ENCODE data around the gene CAMKK2.
"Not testable (repeated sequence)": the region's sequence is repeated elsewhere in the genome, so short reads cannot be mapped to it uniquely, and the experiment has no call there.

CAMKK2 gene

DNA sequence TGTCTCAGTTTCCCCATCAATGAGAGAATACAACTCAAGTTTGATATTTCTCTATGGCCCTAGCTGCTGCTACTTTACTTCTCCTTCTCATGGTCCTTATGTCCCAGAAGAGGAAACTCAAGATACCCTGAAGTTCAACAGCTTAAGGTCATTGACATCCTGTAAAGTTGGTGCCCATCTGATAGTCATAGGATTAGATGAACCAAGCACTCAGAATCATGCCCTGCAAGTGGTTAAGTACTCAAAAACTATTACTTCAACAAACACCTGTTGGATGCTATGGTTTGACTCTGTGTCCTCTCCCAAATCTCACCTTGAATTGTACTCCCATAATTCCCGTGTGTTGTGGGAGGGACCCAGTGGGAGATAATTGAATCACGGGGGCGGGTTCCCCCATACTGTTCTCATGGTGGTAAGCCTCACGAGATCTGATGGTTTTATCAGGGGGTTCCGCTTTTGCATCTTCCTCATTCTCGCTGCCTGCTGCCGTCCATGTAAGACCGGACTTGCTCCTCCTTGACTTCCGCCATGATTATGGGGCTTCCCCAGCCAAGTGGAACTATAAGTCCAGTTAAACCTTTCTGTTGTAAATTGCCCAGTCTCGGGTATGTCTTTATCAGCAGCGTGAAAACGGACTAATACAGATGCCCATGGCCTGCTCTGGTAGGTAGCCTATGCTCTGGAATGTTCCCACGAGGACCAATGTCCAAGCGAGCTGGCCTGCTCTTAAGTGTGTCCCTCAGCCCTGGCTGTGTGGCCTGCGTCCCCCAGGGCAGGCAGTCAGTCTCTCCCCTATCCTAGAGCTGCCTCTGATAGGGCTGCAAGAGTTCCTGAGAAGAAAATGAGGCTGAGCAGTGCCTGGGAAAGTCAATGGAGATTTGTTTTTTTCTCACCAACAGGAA lies 18.1 kb downstream of the CAMKK2 start:
- no peak for DNase-seq

DNA sequence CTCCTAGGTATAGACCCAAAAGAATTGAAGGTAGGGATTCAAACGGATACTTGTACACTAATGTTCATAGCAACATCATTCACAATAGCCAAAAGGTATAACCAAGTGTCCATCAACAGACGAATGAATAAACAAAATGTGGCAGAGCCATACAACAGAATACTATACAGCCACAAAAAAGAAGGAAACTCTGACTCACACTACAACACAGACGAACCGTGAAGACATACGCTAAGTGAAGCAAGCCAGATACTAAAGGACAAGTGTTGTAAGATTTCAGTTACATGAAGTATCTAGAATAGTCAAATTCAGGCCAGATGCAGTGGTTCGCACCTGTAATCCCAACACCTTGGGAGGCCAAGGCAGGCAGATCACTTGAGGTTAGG lies 19.1 kb downstream of the CAMKK2 start:
- no peak for DNase-seq

DNA sequence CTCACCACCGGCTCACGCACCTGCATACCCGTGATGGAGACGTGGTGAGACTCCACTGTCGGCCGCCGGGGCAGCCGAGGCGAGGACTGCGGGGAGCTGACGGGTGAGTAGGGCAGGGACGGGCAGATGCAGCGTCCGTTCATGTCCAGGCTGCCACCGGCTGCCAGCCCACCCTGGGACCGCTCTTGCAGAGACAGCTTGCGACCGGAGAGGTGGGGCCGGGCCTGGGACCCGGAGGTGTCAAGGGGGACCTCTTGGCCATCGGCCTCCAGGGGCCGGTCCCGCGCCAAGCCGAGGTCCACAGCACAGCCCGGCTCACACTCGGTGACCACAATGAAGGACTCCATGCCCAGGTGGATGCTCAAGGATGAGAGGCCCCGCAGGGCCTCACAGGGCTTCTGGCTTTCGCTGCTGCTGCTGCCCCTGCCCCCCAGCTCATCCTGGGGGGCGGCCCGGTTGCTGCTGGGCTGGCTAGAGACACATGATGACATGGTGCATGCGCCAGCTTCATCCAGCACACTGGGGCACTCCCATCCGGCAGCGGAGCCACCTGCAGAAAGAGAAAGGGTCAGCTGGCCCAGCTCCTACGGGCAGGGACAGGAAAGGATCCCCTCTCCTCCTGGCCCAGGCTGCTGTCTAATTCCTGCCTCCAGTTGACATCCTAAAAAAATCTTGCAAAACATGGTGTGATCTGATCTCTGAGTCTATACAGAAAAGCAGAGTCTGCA lies 22.3 kb downstream of the CAMKK2 start:
- DNase-seq, result no peak

DNA sequence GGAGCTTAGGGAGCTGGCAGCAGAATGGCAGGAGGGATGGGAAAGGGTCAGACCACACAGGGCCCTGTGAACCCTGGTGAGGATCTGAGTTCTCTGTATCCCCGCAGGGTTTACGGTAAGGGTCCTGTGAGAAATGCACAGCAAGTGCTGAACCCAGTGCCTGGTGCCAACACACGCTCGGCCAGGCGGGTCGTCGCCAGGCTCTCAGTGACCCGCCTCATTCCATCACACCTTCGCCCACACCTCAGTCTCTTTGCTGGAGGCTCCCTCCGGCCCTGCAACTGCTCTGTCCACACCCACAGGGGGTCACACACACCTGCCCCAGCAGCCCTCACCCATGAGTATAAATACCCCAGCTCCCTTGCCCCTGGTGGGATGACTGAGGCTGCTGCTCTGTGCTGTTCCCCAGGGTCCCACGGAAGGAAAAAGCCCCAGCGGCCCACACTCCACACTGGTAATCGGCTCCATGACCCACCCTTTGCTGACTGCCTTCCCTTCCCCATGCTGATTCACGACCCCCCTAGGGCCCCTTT lies 23.1 kb downstream of the CAMKK2 start:
- DNase-seq, result no peak

DNA sequence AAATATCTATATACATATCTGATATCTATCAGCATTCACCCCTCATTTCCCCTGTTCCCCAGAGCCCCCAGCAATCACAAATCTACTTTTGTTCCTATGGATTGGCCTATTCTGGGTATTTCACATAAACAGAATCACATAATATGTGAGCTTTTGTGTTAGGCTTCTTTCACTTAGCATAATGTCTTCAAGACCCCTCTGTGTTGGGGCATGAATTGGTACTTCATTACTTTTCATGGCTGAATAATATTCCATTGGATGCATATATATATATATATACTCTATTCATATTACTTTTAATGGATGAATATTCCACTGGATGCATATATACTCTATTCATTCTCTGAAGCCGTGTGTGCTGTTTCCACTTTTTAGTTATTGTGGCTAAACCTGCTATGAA lies 28.7 kb downstream of the CAMKK2 start:
- no peak for DNase-seq

DNA sequence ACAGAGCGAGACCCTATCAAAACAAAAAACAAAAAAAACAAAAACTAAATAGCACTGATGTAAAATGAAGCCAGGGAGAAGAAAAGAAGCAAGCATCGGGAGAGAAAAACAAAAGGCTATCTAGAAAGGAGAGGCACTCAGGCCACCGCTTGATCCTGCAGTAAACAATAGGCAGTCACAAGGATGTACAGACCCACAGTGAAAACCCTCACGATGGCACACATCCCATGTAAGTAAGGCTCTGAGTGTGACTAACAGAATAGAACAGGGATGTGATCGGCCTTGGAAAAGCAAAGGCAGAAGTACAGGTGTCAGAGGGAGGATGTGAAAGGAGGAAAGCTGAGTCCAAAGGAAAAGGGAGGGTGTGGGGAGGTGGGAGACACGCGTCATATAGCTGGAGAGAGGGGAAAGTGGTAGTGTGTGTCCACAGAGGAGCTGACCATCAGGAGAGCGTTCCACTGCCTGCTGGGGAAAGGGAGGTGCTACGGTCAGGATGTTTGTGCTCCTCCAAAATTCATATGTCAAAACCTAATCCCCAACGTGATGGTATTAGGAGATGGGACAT lies 31.5 kb downstream of the CAMKK2 start:
- DNase-seq, result no peak

DNA sequence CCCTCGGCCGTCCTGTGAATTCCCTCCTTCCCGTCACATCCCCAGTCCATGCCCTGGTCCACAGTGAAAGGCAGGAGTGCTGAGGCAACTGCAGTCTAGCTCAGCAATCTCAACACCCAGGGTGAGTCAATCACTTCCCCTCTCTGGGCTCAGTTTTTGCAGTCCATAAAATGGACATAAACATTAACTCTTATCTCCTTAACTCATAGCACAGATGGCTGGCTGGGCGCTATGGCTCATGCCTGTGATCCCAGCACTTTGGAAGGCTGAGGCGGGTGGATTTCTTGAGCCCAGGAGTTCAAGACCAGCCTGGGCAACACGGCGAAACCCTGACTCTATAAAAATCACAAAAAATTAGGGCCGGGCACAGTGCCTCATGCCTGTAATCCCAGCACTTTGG lies 32.4 kb downstream of the CAMKK2 start:
- DNase-seq, result no peak

DNA sequence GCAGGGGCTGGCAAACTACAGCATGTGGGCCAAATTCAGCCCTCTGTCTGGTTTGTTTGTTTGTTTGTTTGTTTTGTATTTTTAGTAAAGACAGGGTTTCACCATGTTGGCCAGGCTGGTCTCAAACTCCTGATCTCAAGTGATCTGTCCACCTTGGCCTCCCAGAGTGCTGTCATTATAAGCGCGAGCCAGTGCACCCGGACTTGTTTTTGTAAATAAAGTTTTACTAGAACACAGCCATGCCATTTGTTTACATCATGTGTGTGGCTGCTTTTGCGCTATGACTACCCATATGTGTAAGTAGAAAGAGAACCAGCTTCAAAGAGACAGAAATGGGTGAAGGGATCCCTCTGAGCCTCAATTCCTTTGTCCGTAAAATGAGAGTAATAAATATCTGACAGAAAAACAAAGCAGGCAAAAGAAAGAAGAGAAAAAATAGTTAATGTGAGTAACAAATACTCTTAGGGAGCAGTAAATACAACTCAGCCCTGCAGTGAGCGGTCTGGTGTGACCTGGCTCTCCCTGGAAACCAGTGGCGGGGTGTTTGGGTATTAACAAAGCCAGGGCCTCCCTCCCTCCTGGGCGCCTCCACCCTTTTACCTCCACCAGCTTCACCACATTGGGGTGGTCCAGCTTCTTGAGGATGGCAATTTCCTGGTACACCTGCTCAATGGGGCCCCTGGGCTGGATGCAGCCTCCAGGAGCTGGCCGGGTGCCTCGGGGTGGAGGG lies 33.1 kb downstream of the CAMKK2 start:
- DNase-seq, result no peak

DNA sequence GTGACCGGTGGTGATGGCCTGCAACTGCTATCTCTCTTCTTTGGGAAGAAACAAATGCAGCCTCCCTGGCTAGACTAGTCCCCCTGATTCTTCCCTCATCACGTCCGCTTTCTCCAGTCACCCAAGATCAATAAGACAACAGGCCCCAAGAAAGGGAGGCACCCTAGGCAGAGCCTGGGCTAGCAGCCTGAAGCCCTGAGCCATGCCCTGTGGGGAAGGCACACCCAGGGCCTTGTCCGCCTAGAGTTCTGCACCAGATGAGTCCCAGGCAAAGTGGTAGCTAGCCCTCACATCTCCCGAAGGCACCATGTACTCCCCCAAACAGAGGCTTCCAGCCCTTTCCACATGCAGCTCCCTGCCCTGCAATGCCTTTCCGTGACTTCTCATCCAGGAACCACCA lies 35.1 kb downstream of the CAMKK2 start:
- DNase-seq, result no peak

DNA sequence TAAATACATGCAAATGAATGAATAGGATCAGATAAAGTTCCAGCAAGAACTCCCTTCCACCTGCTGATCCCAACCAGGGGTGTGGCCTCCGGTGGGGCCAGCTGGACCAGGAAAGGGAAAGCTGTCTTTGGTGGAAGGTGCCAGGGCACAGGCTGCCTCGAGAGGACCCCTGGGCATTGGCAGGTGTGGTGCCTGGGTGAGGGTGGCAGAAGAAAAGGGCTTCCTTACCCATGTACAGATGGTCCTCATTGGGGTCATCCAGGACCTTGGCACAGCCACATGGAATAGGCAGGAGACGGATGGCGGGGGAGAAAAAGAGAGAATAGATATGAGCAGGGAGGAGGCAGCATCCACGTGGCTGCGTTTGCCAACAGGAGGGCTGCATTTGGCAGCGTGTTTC lies 36.4 kb downstream of the CAMKK2 start:
- no peak for DNase-seq

DNA sequence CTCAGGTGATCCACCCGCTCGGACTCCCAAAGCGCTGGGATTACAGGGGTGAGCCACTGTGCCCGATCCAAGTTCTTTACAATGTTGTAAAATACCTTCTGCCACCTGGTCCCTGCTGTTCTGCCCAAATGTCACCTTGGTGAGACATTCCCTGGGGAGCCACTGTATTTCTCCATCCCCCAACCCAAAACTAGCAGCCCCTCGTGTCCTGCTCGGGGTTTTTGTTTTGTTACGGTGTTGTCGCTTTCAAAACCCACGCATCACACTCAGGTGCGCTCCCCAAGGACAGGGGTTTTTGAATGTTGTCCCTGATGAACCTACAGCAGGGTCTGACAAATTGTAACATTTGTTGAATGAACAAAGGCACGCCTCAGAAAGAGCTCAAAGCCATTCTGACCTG lies 37.4 kb downstream of the CAMKK2 start:
- DNase-seq, result no peak

DNA sequence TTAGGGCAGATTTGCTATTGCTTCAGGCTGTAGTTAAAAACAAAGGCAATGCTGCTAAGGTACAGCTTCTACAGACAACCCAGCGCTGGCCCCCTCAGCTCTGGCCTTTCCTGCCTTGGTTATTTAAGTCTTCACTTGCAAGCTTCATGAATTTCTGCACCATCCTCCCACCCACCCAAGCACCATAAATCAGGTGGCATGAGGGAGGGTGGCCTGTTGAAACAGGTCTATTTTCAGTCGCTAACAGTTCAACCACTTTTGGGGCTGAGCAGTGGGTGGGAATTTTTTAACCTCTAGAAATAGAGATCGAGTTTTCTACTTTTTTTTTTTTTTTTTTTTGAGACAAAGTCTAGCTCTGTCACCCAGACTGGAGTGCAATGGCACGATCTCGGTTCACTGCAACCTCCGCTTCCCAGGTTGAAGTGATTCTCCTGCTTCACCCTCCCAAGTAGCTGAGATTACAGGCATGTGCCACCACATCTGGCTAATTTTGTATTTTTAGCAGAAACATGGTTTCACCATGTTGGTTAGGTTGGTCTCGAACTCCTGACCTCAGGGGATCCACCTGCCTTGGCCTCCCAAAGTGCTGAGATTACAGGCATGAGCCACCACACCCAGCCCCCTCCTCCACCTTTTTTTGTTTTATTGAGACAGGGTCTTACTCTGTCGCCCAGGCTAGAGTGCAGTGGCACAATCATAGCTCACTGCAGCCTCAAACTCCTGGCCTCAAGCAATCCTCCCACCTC lies 38.6 kb downstream of the CAMKK2 start:
- DNase-seq, result not testable (repeated sequence)

DNA sequence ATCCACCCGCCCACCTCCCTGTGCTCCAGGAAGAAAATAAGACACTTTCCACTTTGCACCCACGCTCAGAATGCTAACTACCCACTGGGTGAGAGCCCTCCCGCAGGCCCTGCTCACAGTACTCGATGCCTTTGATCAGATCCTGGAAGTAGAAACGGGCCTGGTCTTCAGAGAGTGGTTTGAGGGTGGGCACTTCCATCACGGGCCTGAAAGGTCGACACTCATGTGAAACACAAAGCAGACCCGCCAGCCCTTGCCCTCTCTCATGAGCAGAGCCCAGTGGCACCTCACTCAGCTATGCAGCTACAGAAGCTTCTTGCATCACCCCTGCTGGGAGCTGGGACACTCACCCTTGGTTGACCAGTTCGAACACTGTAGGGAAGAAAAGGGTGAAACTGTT lies 41.1 kb downstream of the CAMKK2 start:
- DNase-seq, result no peak

DNA sequence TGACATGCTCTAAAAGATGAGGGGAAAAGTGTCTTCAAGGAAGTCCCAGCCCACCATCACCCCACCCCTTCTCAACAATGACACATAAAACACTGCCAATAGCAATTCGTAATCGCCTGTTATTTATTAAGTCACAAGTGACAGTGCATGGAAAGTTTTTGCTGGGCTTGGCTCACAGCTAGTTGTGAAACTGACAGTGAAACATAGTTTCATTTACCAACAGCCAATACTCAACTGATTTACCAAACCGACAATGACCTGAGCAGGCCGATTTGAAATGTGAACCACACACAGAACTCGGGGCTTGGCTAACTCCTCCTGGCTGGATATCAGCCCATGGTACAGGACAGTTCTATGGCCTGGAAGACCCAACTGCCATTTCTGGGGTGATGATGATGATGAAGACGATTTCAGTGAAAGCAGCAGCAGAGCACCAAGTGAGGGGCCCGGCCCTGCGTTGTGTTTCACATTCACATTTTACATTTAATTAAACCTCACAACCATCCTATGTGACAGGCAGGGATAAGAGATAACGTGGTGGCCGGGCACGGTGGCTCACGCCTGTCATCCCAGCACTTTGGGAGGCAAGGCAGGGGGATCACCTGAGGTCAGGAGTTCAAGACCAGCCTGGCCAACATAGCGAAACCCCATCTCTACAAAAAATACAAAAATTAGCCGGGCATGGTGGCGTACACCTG lies 42.7 kb downstream of the CAMKK2 start:
- DNase-seq, result no peak

DNA sequence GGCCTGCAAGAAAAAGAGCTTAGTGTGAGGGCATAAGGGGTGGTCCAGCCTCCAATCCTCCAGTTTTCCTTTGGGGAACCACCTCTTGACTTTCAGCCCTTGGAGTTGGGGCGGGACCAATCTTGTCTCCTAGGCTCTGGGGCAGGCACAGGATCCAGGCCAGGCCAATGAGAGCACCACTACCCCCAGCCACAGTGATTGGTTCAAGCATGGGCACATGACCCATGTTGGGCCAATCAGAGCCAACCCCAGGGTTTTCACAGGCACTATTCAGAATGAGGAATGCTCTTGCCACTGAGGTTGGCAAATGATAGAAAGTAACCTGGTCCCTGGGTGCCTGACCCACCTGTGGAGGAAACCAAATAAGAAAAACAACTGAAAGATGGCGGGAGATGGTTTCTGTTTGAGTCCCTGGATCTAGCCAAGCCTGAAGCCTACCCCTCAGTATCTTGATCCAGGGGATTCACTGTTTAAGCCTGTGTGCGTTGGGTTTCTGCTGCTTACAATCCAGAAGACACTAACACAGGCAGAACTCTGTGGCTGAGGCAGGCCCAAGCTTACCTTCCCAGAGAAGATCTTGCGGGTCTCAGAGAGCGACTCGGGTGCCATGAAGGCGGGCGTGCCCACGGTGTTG lies 43.7 kb downstream of the CAMKK2 start:
- DNase-seq, result no peak

DNA sequence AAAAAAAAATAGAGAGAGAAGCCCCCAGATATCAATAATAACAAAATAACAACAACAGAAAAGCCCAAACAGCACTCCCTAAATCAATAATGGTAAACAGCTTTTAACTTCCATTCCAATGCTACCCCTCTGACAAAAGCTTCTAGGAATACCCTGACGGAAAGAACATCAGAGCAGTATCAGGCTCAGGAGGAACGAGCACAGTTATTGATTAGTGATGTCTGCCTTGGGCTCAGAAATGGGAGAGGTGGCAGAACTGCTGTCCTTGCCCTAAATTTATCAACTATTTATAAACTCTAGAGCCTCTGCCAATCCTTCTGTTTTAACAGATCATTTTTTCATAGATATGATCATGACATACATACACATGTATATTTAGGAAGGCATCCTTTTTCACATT lies 44.7 kb downstream of the CAMKK2 start:
- no peak for DNase-seq

DNA sequence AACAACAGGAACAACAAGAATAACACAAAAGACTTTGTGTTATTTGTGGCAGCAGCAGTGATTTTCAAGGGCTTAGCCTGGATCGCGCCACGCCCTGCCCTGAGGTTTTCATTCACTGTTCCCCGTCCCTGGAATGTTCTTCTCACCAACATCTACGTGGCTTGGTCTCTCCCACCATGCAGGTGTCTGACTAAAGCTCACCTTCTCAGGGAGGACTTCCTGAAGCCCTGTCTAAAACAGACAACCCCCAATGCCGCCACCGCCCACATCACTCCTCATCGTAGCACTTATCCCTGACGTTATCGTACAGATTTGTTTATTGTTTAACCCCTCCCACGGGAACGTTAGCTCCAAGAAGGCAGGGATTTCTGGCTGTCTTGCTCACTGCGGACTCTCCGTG lies 46.1 kb downstream of the CAMKK2 start:
- DNase-seq, result no peak

DNA sequence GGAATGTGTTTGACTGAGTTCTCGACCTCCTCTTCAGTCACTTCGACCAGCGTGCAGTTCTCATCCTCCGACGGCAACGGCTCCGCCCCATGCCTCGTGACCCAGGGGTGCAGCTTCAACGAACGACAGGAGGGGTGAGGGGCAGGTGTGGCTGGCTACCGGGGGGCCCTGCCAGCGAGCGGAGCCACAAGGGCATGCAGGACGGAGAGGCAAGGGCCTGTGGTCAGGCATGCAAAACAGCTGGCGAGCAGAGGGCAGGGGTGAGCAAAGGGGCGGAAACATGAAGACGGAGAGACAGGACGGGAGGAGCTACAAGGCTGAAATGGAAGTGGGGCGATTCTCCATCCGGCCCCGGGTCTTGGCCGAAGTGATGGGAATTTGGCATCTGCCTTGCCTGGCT lies 47.9 kb downstream of the CAMKK2 start:
- DNase-seq, result no peak

DNA sequence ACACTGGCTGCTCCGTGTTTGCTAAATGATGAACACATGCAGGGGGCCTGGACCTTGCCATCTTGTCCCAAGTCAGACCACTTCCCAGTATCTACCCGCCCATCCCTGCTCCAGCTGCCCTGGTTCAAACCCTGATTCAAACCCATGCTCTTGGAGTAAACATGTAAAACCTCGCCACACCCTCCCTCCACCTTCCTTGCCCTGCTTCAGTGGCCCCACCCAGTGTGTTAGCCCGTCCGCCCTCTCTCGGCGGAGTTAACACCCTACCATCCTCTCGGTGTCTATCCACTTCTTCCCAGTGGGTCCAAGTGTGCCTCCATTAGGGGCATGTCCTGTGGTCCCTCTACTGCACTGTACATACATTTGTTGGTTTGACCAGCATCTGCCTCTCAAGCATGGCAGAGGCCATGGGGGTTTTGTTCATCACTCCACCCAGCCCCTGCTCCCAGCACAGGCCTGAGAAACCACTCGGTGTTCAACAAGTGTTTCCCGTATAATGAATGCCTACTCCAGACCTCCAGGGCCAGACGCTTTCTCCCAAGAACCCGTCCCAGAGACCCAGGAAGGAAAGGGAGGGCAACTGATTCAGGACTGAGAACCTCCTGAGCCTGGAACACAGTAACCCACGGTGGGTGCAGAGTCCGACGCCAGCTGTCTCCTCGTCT lies 49.5 kb downstream of the CAMKK2 start:
- no peak for DNase-seq

DNA sequence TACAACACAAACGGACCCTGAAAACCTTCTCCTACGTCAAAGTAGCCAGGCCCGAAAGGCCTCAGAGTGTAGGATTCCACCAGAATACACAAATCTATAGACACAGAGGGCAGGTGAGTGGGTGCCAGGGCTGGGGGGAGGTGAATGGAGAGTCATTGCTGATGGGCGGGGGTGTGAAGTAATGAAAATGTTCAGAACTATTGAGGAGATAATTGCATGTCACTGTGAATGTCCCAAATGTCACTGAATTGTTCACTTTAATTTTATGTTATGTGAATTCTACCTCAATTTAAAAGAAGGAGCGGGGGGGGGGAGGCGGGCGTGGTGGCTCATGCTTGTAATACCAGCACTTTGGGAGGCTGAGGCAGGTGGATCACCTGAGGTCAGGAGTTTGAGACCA lies 50.6 kb downstream of the CAMKK2 start:
- DNase-seq, result no peak

DNA sequence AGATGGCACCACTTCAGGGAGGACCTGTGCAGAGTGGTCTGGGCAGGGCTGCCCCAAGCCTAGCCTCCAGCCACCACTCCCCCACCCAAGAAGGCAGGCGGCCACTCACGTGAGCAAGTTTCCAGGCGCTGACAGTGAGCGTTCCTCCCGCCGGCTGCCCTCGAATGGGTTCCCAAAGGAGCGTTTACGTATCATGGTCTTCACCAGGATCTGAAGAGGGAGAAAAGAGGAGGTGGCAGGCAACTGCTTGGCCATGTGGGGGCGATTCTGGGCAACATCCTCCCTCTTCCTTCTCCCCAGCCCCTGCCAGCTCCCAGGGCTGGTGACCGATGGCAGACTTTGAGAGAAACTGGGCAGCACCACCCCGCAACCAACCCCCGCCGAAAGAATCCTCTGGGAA lies 51.5 kb downstream of the CAMKK2 start:
- no peak for DNase-seq

Measured in GDM1 (cell line).